Retinal pigment epithelial cell (primary cell): ENCODE measurements around the gene TOMM40.

ENCODE experiments used
- DNase-seq: peaks from one replicate; pipeline ENCODE4 v3.0.0-alpha.2; 2010; ENCODE audit warnings: low read depth
- H3K4me3 ChIP-seq: 2 replicates; pipeline ENCODE4 v1.5.1; 2011; ENCODE audit warnings: mild to moderate bottlenecking, low read length, control low read depth, moderate library complexity
- CTCF ChIP-seq: conservative IDR thresholded peaks from 2 replicates; pipeline ENCODE4 v1.5.1; 2011; ENCODE audit warnings: low read depth, low read length, control low read depth, inconsistent platforms

The TOMM40 gene

GRCh38 chr19:44890366-44891015 is 563 bp upstream of the TOMM40 start:
- no peak for TF ChIP-seq CTCF
- DNase-seq = peak; percentile 99
- peak overlapping the region; percentile 48 for H3K4me3 ChIP-seq

- no peak for DNase-seq
- TF ChIP-seq CTCF = no peak
- H3K4me3 ChIP-seq = no peak overlapping the region
Observed at GRCh38 chr19:44892932-44893331, 1.9 kb downstream of the TOMM40 start.

- H3K4me3 ChIP-seq = no peak overlapping the region
- DNase-seq = no peak
- TF ChIP-seq CTCF = no peak
Observed at GRCh38 chr19:44893332-44894051, 2.4 kb downstream of the TOMM40 start.

- DNase-seq = no peak
- no peak for TF ChIP-seq CTCF
- no peak overlapping the region for H3K4me3 ChIP-seq
Observed at GRCh38 chr19:44894052-44894400, 3.0 kb downstream of the TOMM40 start.

GRCh38 chr19:44894946-44895345 is 3.9 kb downstream of the TOMM40 start:
- H3K4me3 ChIP-seq = no peak overlapping the region
- no peak for DNase-seq
- TF ChIP-seq CTCF = no peak

- DNase-seq = no peak
- H3K4me3 ChIP-seq = no peak overlapping the region
- TF ChIP-seq CTCF = no peak
Observed at GRCh38 chr19:44897835-44898234, 6.8 kb downstream of the TOMM40 start.
